ENCODE measurements around the gene GPR152. TPM values are rescaled to one million over a fixed set of nuclear protein-coding genes. Genes with fewer than 3 reads are reported as not detected.
"Not testable (repeated sequence)": the region's sequence is repeated elsewhere in the genome, so short reads cannot be mapped to it uniquely, and the experiment has no call there.

Gene GPR152
- total and polyA plus RNA-seq, 2 experiments from 2014 or later = not detected

DNA sequence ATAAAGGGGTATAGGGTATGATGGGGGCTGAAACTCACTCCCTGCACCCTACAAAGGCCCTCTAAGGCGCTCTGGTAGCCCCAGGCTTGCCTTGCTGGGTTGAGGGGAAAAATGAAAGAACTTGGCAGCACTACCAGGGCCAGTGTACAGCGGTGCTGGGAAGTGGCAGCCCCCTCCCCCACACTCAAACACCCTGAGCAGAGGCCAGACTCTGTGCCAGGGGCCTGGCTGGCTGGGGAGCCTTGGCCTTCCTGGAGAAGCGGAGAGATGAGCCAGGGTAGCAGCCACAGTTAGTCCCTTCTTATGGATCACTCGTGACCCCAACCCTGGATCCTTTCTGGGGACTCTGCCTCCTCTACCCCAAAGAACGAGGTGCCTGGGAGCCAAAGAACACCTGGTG lies 13.8 kb upstream of the GPR152 start:
- H3K36me3 ChIP-seq (ENCODE audit: low read depth) = no peaks in the 10 kb centered on the region

DNA sequence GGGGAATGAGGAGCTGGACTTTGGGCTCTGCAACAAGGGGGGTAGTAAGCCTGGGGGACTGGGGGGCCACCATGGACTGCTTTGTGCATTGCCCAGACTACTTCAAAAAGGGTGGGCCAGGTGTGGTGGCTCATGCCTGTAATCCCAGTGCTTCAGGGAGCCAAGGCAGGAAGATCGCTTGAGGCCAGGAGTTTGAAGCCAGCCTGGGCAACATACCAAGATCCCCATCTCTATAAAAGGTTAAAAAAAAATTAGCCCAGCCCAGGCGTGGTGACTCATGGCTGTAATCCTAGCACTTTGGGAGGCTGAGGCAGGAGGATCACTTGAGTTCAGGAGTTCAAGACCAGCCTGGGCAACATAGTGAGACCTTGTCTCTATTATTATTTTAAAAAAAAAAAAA lies 13.0 kb upstream of the GPR152 start:
- H3K4me1 ChIP-seq (ENCODE audit: insufficient read depth); H3K9me2 ChIP-seq (ENCODE audit: insufficient read depth); H3F3A ChIP-seq (ENCODE audit: insufficient read depth); H3K27me3 ChIP-seq (replicated peaks; ENCODE audit: insufficient read depth); in situ Hi-C loops (cut with MboI); H3K9me3 ChIP-seq (ENCODE audit: low read depth); H3K36me3 ChIP-seq (ENCODE audit: low read depth); H2AFZ ChIP-seq; H3K4me2 ChIP-seq (ENCODE audit: unreplicated experiment); H3K9ac ChIP-seq; H3K4me3 ChIP-seq; H4K20me1 ChIP-seq (ENCODE audit: insufficient read depth); H3K27ac ChIP-seq: not testable (repeated sequence)
- WGBS, 2 experiments (ENCODE audit: low coverage in 1 of 2, low lambda C conversion rate in 2 of 2, missing lambda C conversion rate in 2 of 2) = 47 to 72% methylated on average over 2 of the region's 2 CpGs
- H3K79me2 ChIP-seq (ENCODE audit: insufficient read depth) = peaks cover 23% of the 10 kb centered on the region; the same call in 1 of the 2 replicates
- peak; percentile 37 for DNase-seq

More for the DNA sequence above, 13.8 kb upstream of the GPR152 start:
- Histone ChIP-seq H3K27ac (no peak overlapping the region), H4K20me1 (ENCODE audit: insufficient read depth) (no peaks in the 10 kb centered on the region), H3K4me1 (ENCODE audit: insufficient read depth) (peaks cover 4% of the 10 kb centered on the region; the same call in 1 of the 2 replicates), H3K9me2 (ENCODE audit: insufficient read depth) (no peaks in the 10 kb centered on the region), H2AFZ (no peak overlapping the region), H3F3A (ENCODE audit: insufficient read depth) (no peaks in the 10 kb centered on the region), H3K9me3 (ENCODE audit: low read depth) (no peaks in the 10 kb centered on the region), H3K79me2 (ENCODE audit: insufficient read depth) (peaks cover 23% of the 10 kb centered on the region; the same call in 1 of the 2 replicates), H3K4me2 (ENCODE audit: unreplicated experiment) (no peak overlapping the region), H3K27me3 (replicated peaks; ENCODE audit: insufficient read depth) (no peaks in the 10 kb centered on the region), H3K9ac (no peak overlapping the region), H3K4me3 (no peak overlapping the region)
- no peak for DNase-seq
- TF ChIP-seq EZH2 (IDR thresholded peaks at IDR 0.05; ENCODE audit: insufficient read depth, poor library complexity, severe bottlenecking) = no peak
- TF ChIP-seq EZH2phosphoT487 (IDR thresholded peaks at IDR 0.05; ENCODE audit: insufficient read depth, low read depth) = no peak
- in situ Hi-C loops (cut with MboI) = no loop called here
- 90 to 93% methylated on average over 5 of the region's 5 CpGs for WGBS, 2 experiments (ENCODE audit: low coverage in 1 of 2, low lambda C conversion rate in 2 of 2, missing lambda C conversion rate in 2 of 2)

DNA sequence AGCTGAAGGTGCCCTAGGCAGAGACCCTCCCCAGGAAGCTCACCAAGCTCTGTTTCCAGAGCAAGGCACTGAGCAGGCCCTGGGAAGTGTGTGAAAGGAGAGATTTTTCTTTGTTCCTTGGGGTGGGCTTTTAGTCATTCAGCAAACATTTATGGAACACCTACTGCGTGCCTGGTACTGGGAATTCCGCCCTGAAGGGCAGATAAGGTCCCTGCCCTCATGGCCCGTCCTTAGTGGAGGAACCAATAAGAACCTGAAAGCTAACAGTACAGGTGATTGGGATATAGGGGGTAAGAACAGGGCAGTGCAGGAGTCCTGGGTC lies 12.6 kb upstream of the GPR152 start:
- Histone ChIP-seq H3K9me2 (ENCODE audit: insufficient read depth) (no peaks in the 10 kb centered on the region), H3K27me3 (replicated peaks; ENCODE audit: insufficient read depth) (no peaks in the 10 kb centered on the region), H3K4me2 (ENCODE audit: unreplicated experiment) (peak overlapping the region; percentile 50), H2AFZ (peak overlapping the region; percentile 77), H3K27ac (no peak overlapping the region), H3K9ac (peak overlapping the region; percentile 52), H3K36me3 (ENCODE audit: low read depth) (no peaks in the 10 kb centered on the region), H3K4me1 (ENCODE audit: insufficient read depth) (peaks cover 4% of the 10 kb centered on the region; the same call in 1 of the 2 replicates), H3K4me3 (peak overlapping the region; percentile 70), H3K79me2 (ENCODE audit: insufficient read depth) (peaks cover 23% of the 10 kb centered on the region; the same call in 1 of the 2 replicates), H3F3A (ENCODE audit: insufficient read depth) (no peaks in the 10 kb centered on the region), H4K20me1 (ENCODE audit: insufficient read depth) (no peaks in the 10 kb centered on the region), H3K9me3 (ENCODE audit: low read depth) (no peaks in the 10 kb centered on the region)
- in situ Hi-C loops (cut with MboI) = no loop called here
- no peak for TF ChIP-seq EZH2phosphoT487 (IDR thresholded peaks at IDR 0.05; ENCODE audit: insufficient read depth, low read depth)
- no peak for TF ChIP-seq EZH2 (IDR thresholded peaks at IDR 0.05; ENCODE audit: insufficient read depth, poor library complexity, severe bottlenecking)
- 79 to 83% methylated on average over 3 of the region's 3 CpGs for WGBS, 2 experiments (ENCODE audit: low coverage in 1 of 2, low lambda C conversion rate in 2 of 2, missing lambda C conversion rate in 2 of 2)
- no peak for DNase-seq

DNA sequence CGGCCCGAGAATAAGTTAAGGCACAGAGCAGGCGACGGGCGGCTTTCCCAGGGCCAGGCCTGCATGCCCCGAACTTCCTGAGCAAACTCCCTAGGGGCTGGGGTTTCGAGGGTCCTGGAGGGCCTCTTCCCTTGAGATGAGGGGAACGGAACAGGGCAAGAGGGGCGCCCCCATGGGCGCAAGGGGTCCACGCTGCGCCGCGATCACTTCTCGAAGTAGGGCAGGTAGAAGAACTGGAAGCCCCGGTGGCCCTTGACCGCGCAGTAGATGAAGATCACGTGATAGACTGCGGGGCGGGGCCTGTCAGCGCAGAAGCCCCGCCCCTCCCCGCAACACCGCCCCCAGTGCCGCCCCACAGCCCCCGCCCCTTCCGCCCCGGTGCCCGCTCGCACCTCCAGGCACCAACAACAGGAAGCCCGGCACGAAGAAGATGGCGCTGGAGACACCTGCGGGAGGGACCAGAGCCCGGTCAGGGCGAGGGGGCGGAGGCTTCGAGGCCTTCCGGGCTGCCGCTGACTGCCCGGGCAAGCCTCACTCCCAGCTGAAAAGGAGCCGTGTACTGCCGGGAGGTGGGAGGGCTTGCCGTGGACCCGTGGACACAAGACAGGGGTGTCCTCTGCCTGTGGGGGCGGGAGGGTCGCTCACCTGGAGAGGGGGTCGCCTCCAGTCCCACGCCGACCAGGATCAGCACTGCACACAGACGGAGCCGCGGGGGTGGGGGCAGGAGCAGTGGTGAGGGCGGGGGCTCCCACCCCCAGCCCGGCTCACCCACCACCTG lies 12.1 kb upstream of the GPR152 start:
- Histone ChIP-seq H3K27me3 (replicated peaks; ENCODE audit: insufficient read depth) (no peaks in the 10 kb centered on the region), H2AFZ (peak overlapping the region; percentile 77), H3K79me2 (ENCODE audit: insufficient read depth) (peaks cover 23% of the 10 kb centered on the region; the same call in 1 of the 2 replicates), H3K9me2 (ENCODE audit: insufficient read depth) (no peaks in the 10 kb centered on the region), H3K4me3 (peak overlapping the region; percentile 70), H3K9me3 (ENCODE audit: low read depth) (no peaks in the 10 kb centered on the region), H4K20me1 (ENCODE audit: insufficient read depth) (no peaks in the 10 kb centered on the region), H3K36me3 (ENCODE audit: low read depth) (no peaks in the 10 kb centered on the region), H3K9ac (peak overlapping the region; percentile 52), H3K4me1 (ENCODE audit: insufficient read depth) (peaks cover 1% of the 10 kb centered on the region; the same call in 1 of the 2 replicates), H3K4me2 (ENCODE audit: unreplicated experiment) (peak overlapping the region; percentile 50), H3F3A (ENCODE audit: insufficient read depth) (no peaks in the 10 kb centered on the region), H3K27ac (no peak overlapping the region)
- TF ChIP-seq EZH2 (IDR thresholded peaks at IDR 0.05; ENCODE audit: insufficient read depth, poor library complexity, severe bottlenecking) = no peak
- no peak for TF ChIP-seq EZH2phosphoT487 (IDR thresholded peaks at IDR 0.05; ENCODE audit: insufficient read depth, low read depth)
- DNase-seq = peak; percentile 79
- WGBS, 2 experiments (ENCODE audit: low coverage in 1 of 2, low lambda C conversion rate in 2 of 2, missing lambda C conversion rate in 2 of 2) = 35 to 40% methylated on average over 42 to 54 of the region's 56 CpGs
- in situ Hi-C loops (cut with MboI) = no loop called here
